Inflammatory macrophage (primary cell): ENCODE results near the gene MAP3K4.
A peak's percentile ranks its signal among the peaks of the same experiment; 100 is the strongest.

Experiments used
- DNase-seq, 2 donors: peaks; one replicate each; pipeline ENCODE4 v3.0.0-alpha.2; 2020 to 2022
- total RNA-seq, 18 experiments: gene quantifications; one replicate each; lab custom pipeline; 2026; ENCODE audit warnings: mixed read lengths in 6 of 18, inconsistent platforms in 2 of 18; lab: John Stamatoyannopoulos, UW

Gene MAP3K4, protein sequence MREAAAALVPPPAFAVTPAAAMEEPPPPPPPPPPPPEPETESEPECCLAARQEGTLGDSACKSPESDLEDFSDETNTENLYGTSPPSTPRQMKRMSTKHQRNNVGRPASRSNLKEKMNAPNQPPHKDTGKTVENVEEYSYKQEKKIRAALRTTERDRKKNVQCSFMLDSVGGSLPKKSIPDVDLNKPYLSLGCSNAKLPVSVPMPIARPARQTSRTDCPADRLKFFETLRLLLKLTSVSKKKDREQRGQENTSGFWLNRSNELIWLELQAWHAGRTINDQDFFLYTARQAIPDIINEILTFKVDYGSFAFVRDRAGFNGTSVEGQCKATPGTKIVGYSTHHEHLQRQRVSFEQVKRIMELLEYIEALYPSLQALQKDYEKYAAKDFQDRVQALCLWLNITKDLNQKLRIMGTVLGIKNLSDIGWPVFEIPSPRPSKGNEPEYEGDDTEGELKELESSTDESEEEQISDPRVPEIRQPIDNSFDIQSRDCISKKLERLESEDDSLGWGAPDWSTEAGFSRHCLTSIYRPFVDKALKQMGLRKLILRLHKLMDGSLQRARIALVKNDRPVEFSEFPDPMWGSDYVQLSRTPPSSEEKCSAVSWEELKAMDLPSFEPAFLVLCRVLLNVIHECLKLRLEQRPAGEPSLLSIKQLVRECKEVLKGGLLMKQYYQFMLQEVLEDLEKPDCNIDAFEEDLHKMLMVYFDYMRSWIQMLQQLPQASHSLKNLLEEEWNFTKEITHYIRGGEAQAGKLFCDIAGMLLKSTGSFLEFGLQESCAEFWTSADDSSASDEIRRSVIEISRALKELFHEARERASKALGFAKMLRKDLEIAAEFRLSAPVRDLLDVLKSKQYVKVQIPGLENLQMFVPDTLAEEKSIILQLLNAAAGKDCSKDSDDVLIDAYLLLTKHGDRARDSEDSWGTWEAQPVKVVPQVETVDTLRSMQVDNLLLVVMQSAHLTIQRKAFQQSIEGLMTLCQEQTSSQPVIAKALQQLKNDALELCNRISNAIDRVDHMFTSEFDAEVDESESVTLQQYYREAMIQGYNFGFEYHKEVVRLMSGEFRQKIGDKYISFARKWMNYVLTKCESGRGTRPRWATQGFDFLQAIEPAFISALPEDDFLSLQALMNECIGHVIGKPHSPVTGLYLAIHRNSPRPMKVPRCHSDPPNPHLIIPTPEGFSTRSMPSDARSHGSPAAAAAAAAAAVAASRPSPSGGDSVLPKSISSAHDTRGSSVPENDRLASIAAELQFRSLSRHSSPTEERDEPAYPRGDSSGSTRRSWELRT (N-terminal part only)
- 28.9 to 164 (median 47.8) reads per million in 18 experiments for total RNA-seq

DNA sequence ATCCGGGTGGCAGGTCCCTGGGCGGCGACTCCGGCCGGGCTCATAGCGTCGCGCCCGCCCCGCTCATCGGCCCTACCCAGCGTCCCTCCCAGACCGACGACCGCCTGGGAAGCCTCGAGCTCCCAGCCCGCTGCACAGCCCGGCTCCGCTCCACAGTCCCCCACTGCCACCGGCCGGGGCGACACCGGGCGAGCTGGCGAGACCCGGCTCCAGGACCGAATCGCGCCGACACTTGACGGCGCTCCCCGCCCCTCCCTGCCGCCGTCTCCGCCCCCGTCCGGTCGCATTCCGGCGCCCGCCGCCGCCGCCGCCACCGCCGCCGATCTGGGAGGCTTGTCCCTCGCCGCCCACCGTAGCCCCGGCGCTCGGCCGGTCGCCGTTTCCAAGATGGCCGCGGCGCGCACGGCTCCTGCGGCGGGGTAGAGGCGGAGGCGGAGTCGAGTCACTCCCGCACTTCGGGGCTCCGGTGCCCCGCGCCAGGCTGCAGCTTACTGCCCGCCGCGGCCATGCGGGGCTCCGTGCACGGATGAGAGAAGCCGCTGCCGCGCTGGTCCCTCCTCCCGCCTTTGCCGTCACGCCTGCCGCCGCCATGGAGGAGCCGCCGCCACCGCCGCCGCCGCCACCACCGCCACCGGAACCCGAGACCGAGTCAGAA is at the start of gene MAP3K4:
Gene MAP3K4, plus strand, starts transcription at position 364 of the 655 bp plus-strand sequence. Its CDS starts 163 bp downstream, at position 527.
- peak; percentile 78 to 86 for DNase-seq

DNA sequence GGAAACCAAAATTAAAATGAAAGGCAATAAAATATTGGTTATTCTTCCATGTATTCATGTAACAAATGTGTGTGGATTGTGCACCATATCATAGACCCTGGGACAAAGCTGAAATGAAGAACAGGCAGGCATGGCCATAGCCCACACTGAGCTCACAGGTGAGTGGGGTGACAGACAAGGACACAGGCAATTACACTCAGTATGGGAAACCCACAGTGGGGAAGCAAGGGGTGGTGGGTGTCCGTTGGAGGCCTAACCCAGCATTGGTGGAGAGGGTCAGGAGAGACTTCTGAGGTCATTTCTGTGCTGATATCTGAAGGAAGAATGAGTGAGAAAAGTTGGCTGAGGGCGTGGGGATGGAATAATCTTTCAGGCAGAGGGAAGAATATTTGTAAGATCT is 47.6 kb upstream of the MAP3K4 start:
- DNase-seq = no peak

DNA sequence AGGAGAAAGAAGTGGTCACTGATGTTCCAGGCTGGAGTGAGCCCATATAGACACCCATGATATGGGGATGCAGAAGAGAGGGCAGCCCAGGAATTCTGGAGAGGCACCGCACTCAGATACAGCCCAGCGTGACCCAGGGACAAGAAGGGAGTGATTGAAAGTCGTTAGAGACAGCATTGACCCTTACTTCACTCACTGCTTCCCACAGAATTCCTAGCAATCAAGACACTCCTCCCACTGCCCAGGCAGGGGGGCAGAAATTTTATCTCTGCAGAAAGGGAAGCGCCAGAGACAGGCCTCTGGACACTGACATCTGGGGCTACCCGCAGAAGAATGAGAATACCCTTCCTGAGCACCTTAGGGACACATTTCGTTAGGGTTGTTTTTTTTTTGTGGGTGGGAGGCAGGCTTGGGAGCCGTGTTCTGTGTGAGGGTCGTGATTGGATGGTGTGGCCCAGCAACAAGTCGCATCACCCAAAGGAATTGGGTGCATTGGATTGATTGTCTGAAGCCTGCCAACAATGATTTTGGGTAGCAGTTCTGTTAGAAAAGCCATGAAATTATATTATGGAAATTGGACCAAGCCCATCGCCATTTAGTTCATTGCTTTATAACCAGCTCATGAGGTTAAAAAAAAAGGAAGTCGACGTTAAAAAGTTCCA is 45.9 kb upstream of the MAP3K4 start:
- no peak for DNase-seq

DNA sequence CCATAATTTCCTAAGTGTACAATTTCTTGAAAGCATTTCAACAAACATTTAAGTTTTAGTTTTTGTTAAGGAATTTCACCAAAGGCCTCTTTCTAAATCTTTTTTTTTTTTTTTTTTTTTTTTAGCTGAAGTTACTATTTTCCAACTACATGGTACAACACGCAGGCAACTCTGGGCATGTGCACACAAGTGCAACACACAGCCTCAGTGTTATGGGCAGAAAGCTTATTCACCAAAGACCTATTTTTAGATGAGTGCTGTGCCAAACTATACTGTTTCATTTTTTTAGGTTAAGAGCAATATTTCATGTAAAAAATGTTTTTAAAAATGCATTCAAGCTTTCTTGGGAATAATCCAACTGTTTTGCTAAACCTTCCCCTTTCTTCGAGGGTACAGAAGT is 42.0 kb upstream of the MAP3K4 start:
- DNase-seq = no peak

DNA sequence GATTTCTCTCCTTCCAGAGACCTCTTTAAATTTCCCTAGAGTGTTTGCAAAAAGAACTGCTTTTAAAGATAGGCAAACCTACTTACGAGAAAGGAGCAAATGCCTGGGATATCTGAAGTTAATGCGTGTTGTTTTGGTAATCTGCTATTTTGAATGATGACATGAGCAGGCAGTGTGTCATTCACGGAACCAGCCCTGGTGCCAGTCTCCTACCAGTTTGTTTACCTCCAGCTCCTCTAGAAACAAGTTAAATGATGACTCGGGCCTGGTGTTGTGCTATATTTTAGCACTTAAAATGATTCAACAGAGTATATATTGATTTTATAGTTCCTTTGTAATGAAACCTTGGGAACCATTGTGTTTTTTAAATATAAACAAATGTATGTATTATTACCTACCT is 41.1 kb upstream of the MAP3K4 start:
- DNase-seq = no peak

DNA sequence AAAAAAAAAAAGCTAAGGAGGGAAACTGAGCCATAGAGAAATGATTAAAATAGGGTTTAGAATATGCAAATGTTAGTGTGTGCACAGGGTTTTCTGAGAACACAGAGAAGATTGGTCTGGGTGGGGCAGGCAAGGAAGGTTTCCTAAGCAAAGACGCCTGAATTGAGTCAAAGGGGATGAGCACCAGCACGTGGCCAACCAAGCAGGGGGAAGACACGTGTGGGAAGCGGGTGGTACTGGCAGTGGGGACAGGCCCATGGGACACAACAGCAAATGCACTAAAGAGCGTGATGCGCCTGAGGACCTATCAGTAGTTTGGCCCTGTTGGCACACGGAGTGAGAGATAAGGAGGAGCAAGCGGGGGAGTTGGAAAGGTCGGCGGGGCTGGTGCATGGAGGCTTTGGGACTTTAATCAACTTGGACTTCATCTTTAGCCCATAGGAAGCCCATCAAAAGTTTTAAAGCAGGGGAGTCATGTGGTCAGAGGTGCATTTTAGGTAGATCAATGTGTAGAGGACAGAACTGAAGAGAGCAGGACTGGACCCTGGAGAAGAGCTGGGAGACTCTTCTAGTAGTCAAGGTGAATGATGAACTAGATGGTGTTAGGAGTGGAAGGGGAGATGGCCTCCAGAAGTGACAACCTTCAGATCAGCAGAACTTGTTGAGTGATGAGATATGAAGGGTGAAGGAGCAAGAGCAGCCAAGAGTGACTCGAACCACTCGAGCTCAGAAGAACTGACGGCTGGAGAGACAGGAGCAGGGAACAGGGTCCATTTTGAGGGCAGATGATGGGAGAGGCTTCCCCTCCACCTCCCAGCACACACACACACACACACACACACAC is 40.2 kb upstream of the MAP3K4 start:
- no peak for DNase-seq

DNA sequence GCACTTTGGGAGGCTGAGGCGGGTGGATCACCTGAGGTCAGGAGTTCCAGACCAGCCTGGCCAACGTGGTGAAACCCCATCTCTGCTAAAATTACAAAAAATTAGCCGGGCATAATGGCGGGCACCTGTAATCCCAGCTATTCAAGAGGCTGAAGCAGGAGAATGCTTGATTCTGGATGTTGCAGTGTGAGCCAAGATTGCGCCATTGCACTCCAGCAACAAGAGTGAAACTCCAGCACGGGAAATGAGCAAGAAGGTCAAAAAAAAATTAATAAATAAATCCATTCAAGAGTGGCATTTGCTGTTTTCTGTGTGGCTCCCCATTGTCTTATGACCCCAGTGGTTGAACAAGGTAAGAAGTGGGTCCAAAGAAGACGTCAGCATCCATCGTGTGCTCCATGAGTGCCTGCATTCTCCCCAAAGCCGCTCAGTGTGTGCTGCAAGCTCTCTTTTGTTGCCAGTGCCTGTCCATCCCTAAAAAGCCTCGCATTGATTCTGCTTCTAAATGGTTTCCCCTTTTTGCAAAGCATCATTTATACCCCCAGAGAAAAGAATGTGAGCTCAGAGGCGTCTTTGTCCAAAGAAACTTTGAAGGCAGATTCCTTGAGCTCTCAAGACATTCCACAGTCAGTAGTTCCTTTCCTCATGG is 38.8 kb upstream of the MAP3K4 start:
- DNase-seq = no peak

DNA sequence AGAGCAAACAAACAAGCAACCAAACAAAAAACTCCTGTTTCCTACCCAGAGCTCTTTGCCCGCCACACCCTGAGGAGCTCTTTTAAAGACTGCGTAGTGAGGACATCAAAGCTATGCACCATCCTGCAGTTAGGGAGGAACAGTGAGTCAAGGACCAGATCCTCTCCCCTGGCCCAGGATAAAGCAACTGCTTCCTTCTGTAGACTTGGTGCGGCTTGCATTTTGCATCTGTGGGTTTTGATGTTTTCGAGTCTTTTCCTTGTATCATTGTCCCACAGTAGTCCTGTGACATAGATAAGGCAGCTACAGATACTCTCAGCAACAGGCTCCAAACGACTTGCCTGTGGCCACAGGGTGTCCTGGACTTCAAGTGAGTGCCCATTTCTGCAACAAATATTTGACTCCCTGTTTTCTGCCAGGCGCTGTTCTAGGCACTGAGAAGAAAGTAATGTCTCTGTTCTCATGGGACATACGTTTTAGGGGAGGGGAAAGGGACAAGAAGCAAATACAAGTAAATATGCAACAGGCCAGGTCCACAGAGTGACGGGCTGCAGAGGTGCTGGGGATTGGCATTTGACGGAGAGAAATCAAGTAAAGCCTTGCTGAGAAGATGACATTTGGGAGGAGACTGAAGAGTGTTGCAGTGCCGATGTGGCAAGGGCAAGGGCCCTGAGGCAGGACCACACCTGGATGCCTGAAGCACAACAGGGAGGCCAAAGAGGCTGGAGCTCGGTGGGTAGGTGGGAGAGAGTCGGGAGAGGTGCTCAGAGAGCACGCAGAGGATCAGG is 35.9 kb upstream of the MAP3K4 start:
- no peak for DNase-seq

DNA sequence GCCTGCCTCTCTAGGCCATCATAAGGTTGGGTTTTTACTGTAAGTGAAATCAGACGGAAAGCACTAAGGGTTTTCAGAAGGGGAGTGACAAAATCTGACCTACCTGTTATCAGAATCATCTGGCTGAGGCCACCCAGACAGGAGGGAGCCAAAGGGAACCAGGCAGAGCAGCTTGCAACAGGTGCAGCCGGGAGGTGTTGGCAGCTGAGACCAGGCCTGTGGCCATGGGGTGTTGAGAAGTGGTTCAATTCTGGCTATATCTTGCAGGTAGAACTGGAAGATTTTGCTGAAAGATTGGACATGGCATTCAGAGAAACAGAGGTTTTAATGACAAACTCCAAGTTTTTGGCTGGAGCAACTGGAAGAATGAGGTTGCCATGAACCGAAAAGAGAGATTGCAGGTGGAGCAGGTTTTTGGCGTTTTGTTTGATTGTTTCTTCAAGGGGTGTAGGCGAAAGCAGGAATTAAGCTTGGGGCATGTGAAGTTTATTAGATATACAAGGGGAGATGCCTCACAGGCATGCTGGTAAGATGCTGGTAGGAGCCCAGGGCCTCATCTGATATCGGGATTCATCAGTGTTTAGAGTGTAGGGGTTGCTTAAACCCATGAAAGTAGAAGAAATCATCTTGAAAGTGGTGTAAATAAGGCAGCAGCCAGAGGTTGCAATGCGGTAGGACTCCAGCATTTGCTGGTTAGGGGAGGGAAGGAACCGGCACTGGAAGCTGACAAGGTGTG is 35.1 kb upstream of the MAP3K4 start:
- no peak for DNase-seq

DNA sequence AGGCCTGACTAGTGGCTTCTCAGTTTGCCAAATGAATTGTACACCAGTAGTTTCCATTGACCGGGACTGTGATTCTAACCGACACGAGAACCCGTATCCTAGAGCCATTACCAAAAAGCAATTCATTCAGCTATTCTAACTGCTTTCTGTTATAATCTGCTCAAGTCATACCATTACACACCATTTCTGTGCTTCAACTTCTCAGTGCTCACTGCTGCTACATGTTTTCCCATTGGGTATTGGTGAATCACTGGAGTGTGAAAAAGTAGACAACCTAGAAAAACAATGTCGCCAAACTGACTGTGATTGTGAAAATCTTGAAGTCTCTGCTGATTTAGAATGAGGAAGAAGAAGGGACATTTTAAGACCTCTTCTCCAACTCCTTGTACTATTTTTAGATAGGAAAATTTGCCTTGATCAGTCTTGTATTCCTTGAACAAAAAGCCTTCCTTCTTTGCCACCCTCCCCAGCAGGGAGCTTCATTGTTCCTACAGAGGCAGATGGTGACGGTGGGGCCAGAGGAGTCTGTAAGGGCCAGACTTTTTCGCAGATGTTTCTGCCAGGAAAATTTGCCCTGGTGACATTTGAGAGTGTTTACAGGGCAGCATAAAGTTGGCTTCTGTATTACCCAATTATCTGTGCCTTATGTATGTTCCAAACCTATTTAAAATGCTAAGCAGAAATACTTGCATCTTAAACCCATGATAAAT is 31.7 kb upstream of the MAP3K4 start:
- no peak for DNase-seq

DNA sequence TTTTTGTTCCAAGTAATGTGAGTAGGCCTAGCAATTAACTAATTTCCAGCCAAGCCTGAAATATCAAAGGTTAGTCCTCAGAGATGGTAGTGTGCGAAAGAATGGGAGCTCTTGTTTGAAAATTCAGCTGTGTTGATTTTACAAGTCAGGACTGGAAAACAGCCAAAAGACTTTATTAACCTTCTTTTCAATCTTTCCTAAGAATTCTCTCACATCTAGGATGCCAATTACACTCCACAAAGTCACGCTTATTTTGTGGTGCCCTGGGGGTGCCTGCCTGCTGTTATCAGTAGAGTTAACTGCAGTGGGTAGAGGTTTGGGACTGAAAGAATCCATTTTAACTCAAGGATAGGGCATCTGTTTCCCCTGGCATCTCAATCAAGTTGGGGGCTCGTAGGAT is 30.7 kb upstream of the MAP3K4 start:
- DNase-seq = no peak

DNA sequence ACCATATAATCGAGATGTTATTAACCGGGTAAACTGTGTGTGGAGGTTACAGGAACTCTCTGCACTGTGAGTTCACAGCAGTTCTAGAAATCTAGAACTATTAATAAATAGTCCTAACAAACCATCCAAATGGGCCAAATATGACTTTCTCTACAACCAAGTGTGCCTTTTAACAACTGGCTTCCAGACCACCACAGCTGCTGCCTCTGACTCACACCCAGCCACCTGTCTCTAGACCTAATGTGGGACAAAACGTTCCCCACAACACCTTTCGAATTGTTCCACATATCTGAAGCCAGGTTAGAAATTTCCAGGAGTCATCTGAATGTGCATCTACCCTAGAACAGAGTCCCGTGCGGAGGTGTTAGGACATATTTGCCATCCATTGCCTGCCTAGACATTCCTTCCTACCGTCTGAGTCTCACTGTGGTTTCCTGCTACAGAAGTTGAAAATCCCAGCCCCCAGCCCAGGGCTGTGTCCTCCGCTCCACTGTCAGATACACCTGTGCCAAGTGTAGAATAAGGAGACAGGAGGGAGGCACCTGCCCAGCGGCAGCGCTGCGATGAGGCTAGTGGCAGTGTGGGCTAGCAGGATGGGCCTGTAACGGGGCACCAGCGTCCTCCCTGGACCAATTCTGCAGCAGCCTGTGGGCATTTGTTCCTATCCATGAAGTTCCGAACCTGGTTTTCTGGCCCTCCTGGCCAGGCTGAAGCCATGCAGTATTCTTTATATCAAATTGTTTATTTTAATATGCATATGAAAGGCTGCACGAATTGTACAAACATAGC is 28.5 kb upstream of the MAP3K4 start:
- DNase-seq = no peak

DNA sequence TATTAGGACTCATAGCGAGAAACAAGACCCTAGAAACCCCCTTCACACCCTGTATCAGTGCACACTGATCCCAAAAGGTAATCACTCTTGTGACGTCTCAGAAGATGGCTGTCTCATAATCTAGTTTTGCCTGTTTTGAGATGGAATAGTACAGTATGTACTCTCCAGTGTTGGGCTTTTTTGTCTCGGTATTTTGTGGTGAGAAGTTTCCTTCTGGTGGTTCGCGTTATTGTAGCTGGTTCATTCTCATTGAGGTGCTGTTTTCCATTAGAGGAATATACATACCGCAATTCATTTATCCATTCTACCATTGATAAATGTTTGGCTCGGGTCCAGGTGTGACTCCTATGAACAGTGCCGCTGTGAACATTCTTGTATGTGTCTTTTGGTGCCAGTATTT is 27.9 kb upstream of the MAP3K4 start:
- DNase-seq = no peak

DNA sequence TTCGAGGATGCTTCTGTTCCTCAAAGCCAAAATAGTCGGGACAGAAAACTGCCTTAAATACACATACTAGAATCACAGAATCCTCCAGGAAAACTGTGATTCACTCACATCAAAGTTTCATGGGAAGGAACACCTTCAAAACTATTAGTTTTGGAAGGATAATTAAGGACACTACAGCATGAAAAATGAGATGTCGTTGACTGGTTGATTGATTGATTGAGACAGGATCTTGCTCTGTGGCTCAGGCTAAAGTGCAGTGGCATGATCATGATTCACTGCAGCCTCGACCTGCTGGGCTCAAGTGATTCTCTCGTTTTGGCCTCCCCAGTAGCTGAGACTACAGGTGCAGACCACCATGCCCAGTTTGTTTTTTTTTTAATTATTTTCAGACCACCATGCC is 25.7 kb upstream of the MAP3K4 start:
- DNase-seq = no peak

DNA sequence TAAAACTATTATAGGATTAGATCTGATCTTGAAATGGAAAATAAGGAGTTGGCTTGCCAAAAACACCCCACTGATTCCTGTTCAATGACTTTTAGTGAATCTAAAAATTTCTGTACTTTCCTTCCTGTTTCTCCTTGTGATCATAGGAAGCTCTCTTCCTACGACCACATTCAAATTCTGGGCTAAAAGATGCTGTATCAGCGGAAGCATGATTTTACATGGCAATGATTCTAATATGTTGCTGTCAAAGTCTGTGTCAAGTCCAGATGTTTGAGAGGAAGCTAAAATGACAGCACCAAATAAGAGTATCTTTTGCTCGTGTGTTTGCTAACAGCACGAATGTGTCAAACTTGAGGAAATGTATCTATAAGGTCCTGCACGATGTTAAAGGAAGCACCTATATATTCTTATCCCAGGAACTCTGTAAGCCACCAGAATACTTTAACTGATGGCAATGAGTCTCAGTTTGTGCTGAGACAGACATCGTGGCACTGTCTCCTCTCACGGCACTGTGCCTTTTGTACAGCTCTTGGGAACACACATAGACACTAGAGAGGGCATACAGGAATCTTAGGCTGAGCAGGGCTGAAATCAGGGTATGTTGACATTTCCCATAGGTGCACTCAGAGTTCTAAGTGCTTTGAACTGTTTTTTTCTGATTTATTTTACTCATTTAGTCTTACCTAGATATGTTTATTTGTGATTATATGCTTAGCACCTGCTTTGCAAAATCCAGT is 24.9 kb upstream of the MAP3K4 start:
- no peak for DNase-seq

DNA sequence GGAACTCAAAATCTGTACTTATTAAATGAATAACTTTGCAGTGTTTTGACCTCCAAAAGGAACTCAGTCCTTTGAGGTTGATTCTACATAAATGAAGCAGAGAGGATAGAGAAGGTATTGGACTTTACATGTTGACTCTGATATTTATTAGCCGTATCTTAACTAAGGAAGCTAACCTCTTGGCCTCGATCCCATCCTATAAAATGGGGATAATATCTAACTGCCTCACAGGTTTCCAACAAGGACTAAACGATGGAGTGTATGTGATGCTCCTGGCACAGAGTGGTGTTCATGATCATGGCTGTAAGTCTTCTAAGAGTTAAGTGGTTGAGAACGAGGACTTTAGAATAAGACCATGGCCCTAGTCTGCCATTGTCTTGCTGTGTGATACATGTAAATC is 24.2 kb upstream of the MAP3K4 start:
- DNase-seq = no peak
